ENCODE measurements around the gene IL24.
A peak's percentile ranks its signal among the peaks of the same experiment; 100 is the strongest.
"Not testable (repeated sequence)": the region's sequence is repeated elsewhere in the genome, so short reads cannot be mapped to it uniquely, and the experiment has no call there.

The IL24 gene

GRCh38 chr1:206905295-206906164 lies 8.3 kb downstream of the IL24 start:
- DNase-seq, result peak; percentile 40

- no peak for DNase-seq
Measured at GRCh38 chr1:206907304-206907991, 10.2 kb downstream of the IL24 start.

- no peak for DNase-seq
Measured at GRCh38 chr1:206908038-206908437, 10.8 kb downstream of the IL24 start.

GRCh38 chr1:206909161-206909882 lies 12.1 kb downstream of the IL24 start:
- peak; percentile 16 for DNase-seq

- no peak for DNase-seq
Measured at GRCh38 chr1:206909883-206910318, 12.7 kb downstream of the IL24 start.

GRCh38 chr1:206911064-206911663 lies 13.9 kb downstream of the IL24 start:
- DNase-seq, result no peak

- DNase-seq, result peak; percentile 49
Measured at GRCh38 chr1:206912445-206913095, 15.3 kb downstream of the IL24 start.

- no peak for DNase-seq
Measured at GRCh38 chr1:206913766-206914537, 16.7 kb downstream of the IL24 start.

GRCh38 chr1:206915030-206915735 lies 17.9 kb downstream of the IL24 start:
- no peak for DNase-seq

GRCh38 chr1:206916000-206916709 lies 18.9 kb downstream of the IL24 start:
- DNase-seq, result no peak

- no peak for DNase-seq
Measured at GRCh38 chr1:206918076-206918475, 20.8 kb downstream of the IL24 start.

GRCh38 chr1:206921772-206922265 lies 24.6 kb downstream of the IL24 start, which contains the start of gene FCMR:
FCMR (minus strand) TSS chr1:206921941; CDS start chr1:206921854, 87 bp downstream.
- DNase-seq, result peak; percentile 23

GRCh38 chr1:206922524-206922923 lies 25.3 kb downstream of the IL24 start:
- no peak for DNase-seq

GRCh38 chr1:206923009-206923960 lies 26.0 kb downstream of the IL24 start:
- peak; percentile 59 for DNase-seq

- DNase-seq, result not testable (repeated sequence)
Measured at GRCh38 chr1:206923961-206924557, 26.8 kb downstream of the IL24 start.

GRCh38 chr1:206924592-206925105 lies 27.4 kb downstream of the IL24 start:
- DNase-seq, result no peak

- DNase-seq, result peak; percentile 27
Measured at GRCh38 chr1:206925106-206925736, 28.0 kb downstream of the IL24 start.

- DNase-seq, result no peak
Measured at GRCh38 chr1:206926286-206926685, 29.0 kb downstream of the IL24 start.
